KOPT-K1 (cell line): ENCODE measurements around the gene KLF15.

Experiments
- H3K27ac ChIP-seq: fragments of 200-600 bp; sonication (generic); 2 replicates; pipeline ENCODE4 v1.5.1; 2016; ENCODE audit warnings: antibody characterized with exemption, mild to moderate bottlenecking, low read depth, low read length; ENCODE audit not compliant: poor library complexity, severe bottlenecking
- H3K36me3 ChIP-seq: fragments of 200-600 bp; sonication (generic); 2 replicates; pipeline ENCODE4 v1.5.1; 2017; ENCODE audit warnings: antibody characterized with exemption, mild to moderate bottlenecking, low read length, moderate library complexity; ENCODE audit not compliant: insufficient read depth
- H3K9me3 ChIP-seq: fragments of 200-600 bp; sonication (generic); 2 replicates; pipeline ENCODE4 v1.5.1; 2017; ENCODE audit warnings: antibody characterized with exemption, low read length, mild to moderate bottlenecking; ENCODE audit not compliant: insufficient read depth, poor library complexity, severe bottlenecking

KLF15 gene

GRCh38 chr3:126347543-126348161, 9.6 kb downstream of the KLF15 start:
- Histone ChIP-seq H3K36me3 (no peaks in the 10 kb centered on the region), H3K9me3 (no peaks in the 10 kb centered on the region), H3K27ac (no peak overlapping the region)

GRCh38 chr3:126346466-126346865, 10.7 kb downstream of the KLF15 start:
- Histone ChIP-seq H3K9me3 (no peaks in the 10 kb centered on the region), H3K36me3 (no peaks in the 10 kb centered on the region), H3K27ac (no peak overlapping the region)

- Histone ChIP-seq H3K27ac (no peak overlapping the region), H3K36me3 (no peaks in the 10 kb centered on the region), H3K9me3 (no peaks in the 10 kb centered on the region)
These were observed 11.4 kb downstream of the KLF15 start for GRCh38 chr3:126345641-126346460.

- H3K36me3 ChIP-seq = no peaks in the 10 kb centered on the region
- no peak overlapping the region for H3K27ac ChIP-seq
- no peaks in the 10 kb centered on the region for H3K9me3 ChIP-seq
These were observed 12.0 kb downstream of the KLF15 start for GRCh38 chr3:126345231-126345630.

- no peaks in the 10 kb centered on the region for H3K9me3 ChIP-seq
- no peaks in the 10 kb centered on the region for H3K36me3 ChIP-seq
- no peak overlapping the region for H3K27ac ChIP-seq
These were observed 12.7 kb downstream of the KLF15 start for GRCh38 chr3:126344380-126345041.

GRCh38 chr3:126343649-126344035, 13.6 kb downstream of the KLF15 start:
- no peaks in the 10 kb centered on the region for H3K36me3 ChIP-seq
- H3K27ac ChIP-seq = no peak overlapping the region
- H3K9me3 ChIP-seq = no peaks in the 10 kb centered on the region

- Histone ChIP-seq H3K36me3 (no peaks in the 10 kb centered on the region), H3K9me3 (no peaks in the 10 kb centered on the region), H3K27ac (no peak overlapping the region)
These were observed 14.1 kb downstream of the KLF15 start for GRCh38 chr3:126342991-126343648.

- no peak overlapping the region for H3K27ac ChIP-seq
- no peaks in the 10 kb centered on the region for H3K36me3 ChIP-seq
- H3K9me3 ChIP-seq = no peaks in the 10 kb centered on the region
These were observed 15.0 kb downstream of the KLF15 start for GRCh38 chr3:126342211-126342610.

GRCh38 chr3:126341755-126342150, 15.5 kb downstream of the KLF15 start:
- Histone ChIP-seq H3K9me3 (no peaks in the 10 kb centered on the region), H3K36me3 (no peaks in the 10 kb centered on the region), H3K27ac (no peak overlapping the region)

- no peaks in the 10 kb centered on the region for H3K36me3 ChIP-seq
- no peaks in the 10 kb centered on the region for H3K9me3 ChIP-seq
- no peak overlapping the region for H3K27ac ChIP-seq
These were observed 16.1 kb downstream of the KLF15 start for GRCh38 chr3:126340943-126341754.

- H3K36me3 ChIP-seq = no peaks in the 10 kb centered on the region
- no peaks in the 10 kb centered on the region for H3K9me3 ChIP-seq
- H3K27ac ChIP-seq = no peak overlapping the region
These were observed 16.6 kb downstream of the KLF15 start for GRCh38 chr3:126340596-126340942.

- no peaks in the 10 kb centered on the region for H3K9me3 ChIP-seq
- H3K27ac ChIP-seq = no peak overlapping the region
These were observed 17.1 kb downstream of the KLF15 start for GRCh38 chr3:126340081-126340511.

GRCh38 chr3:126339466-126339865, 17.7 kb downstream of the KLF15 start:
- Histone ChIP-seq H3K9me3 (no peaks in the 10 kb centered on the region), H3K27ac (no peak overlapping the region), H3K36me3 (no peaks in the 10 kb centered on the region)

More at GRCh38 chr3:126340081-126340511, 17.1 kb downstream of the KLF15 start:
- no peaks in the 10 kb centered on the region for H3K36me3 ChIP-seq

- no peaks in the 10 kb centered on the region for H3K36me3 ChIP-seq
- H3K27ac ChIP-seq = no peak overlapping the region
- no peaks in the 10 kb centered on the region for H3K9me3 ChIP-seq
These were observed 18.4 kb downstream of the KLF15 start for GRCh38 chr3:126338790-126339288.
